HG03460 (cell line): ENCODE results near the gene TMEM38A.
A peak's percentile ranks its signal among the peaks of the same experiment; 100 is the strongest.
"Not testable (repeated sequence)": the region's sequence is repeated elsewhere in the genome, so short reads cannot be mapped to it uniquely, and the experiment has no call there.

ENCODE experiments used
- ATAC-seq: cut with Tn5 transposase; IDR thresholded peaks from one replicate; pipeline ENCODE4 v1.9.1; 2021; ENCODE audit not compliant: unreplicated experiment

TMEM38A gene

DNA sequence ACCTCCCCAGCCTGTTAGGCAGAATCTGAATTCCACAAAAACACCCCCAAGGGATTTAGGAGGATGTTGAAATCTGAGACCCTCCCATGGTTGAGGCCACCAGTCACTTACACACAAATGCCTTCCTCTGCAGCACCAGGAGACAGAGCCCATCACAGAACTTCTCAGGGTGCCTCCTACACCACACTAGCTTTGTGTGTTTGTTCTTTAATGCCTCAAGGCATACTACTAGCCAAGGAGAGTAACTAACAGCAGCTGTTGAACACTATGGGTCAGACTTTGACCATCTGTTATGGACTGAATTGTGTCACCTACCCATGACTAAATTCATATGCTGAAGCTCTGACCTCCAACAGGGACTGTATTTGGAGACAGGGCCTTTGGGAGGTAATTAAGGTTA, 23.4 kb upstream of the TMEM38A start:
- ATAC-seq, result no peak

DNA sequence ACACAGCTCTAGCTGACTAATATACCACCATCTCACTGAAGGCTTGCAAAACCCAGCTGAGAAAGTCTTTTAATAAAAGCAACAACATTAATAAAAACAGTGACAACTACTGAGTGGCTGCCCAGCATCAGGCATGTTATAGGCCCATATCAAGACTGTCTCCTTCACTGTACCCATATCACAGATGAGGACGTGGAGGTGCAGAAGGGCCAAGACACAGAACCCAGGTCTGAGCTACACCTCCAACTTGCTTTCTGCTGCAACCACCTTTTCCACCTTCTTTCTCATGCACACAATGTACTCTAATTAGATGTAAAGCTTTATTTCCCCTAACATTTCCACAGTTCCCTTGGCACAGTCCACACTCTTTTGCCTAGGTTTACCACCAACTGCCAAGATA, 22.3 kb upstream of the TMEM38A start:
- no peak for ATAC-seq

DNA sequence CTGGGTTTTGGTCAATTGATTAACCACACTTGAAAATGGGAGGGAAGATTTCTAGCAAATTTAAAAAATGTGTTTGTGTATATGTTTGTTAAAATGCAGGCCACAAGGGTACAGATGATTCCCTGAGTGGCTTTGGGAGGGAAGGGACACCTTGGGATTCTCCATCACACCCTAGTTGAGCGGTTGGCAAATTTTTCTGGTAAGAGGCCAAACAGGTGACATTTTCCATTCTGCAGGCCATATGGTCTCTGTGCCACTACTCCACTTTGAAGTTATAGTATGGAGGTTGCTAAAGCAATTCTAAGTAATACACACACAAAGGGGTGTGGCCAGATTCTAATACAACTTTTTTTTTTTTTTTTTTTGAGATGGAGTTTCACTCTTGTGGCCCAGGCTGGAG, 20.0 kb upstream of the TMEM38A start:
- ATAC-seq, result no peak

DNA sequence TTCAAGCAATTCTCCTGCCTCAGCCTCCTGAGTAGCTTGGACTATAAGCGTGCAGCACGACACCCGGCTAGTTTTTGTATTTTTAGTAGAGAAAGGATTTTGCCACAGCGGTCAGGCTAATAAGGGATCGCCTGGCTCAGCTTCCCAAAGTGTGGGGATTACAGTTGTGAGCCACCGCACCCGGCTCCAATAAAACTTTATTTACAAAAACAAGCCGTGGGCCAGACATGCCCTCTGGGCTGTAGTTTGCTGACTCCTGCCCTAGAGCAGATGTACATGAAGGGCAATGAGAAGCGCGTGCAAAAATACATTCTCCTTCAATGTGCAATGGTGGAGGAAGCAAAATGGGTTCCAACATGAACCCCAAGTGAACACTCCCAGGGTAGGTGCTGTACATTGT, 19.2 kb upstream of the TMEM38A start:
- ATAC-seq, result no peak

DNA sequence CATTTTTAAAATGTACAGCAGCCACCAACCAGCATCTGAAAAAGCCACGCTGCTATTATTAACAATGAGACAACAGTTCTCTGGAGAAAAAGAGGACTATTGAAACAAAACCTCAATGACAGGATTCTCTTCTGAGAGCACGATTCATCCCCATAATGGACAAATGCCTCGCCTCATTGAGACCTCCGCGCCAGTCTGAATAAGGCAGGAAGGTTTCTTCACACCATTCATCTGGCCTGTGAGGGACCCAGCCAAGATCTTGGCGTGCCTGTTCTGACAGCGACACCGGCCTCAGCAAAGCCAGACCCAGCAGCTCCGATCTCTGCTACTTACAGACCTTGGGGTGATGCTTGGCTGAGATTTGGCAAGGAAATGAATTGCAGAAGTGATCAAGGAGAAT, 15.8 kb upstream of the TMEM38A start:
- no peak for ATAC-seq

DNA sequence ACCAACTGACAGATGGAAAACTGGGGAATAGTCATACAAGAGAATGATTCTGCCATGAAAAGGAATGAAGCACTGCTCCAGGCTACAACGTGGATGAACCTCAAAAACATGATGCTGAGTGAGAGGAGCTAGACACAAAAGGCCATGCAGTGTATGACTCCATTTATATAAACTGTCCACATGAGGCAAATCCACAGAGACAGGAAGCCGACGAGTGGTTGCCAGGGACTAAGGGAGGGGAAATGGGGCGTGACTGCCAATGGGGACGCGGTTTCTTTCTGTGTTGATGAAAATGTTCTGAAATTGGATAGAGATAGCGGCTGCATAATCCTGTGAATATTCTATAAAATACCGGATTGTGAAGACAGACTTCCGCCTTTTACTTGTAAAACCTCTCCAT, 11.2 kb upstream of the TMEM38A start:
- ATAC-seq, result no peak

DNA sequence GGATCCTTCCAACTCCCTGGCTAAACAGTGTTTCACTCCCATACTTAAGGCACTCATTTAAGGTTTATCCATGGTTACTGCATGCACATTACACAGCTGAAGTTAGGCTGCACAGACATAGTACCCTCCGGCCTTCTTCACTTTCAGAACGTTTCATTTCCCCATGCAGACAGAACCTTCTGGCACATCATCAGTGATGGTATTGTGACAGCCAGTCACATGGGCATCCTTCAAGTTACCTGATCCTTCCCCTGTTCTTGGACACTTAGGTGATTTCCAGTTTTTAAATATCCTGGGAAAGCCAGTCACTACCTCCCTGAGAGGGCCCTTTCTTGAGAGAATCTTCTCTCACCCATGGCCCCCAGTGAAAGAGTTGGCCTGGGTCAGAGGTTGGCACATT, 10.1 kb upstream of the TMEM38A start:
- ATAC-seq, result no peak

DNA sequence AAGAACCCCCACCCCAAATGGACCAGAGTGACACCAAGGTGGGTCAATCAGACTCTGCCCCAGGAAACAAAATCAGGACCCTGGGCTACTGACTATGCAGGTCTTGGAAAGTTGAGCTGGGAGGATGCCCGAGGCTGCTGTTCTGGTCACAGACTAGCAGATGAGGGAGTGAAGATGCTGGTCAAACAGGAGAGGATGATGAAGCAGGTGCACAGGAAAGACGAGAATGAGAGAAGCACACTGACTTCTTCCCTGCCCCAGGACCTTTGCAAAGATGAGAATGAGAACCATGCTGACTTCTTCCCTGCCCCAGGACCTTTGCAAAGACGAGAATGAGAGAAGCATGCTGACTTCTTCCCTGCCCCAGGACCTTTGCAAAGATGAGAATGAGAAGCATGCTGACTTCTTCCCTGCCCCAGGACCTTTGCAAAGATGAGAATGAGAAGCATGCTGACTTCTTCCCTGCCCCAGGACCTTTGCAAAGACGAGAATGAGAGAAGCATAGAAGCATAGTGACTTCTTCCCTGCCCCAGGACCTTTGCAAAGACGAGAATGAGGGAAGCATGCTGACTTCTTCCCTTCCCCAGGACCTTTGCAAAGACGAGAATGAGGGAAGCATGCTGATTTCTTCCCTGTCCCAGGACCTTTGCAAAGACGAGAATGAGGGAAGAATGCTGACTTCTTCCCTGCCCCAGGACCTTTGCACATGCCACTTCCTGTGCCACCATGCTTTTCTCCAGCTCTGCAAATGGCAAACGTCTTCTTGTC, 9.3 kb upstream of the TMEM38A start:
- ATAC-seq, result not testable (repeated sequence)

DNA sequence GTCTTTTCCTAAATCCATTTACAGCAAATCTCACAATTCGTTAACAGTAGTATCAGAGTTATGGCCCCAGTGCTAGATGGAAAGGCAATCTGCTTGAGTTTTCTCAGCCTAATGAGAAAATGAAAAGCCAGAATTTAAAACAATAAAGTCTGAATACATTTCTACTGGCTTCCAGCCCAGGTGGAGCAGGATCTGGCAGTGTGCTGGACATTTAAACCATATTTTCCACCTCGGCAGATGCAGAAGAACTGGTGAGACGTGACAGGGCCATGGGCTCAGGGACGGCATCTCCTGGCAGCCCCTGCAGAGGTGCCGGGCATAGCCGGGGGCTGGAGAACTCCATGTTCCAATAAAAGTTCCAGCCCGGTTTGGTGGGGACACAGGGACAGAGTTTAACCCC, 8.1 kb upstream of the TMEM38A start:
- no peak for ATAC-seq

DNA sequence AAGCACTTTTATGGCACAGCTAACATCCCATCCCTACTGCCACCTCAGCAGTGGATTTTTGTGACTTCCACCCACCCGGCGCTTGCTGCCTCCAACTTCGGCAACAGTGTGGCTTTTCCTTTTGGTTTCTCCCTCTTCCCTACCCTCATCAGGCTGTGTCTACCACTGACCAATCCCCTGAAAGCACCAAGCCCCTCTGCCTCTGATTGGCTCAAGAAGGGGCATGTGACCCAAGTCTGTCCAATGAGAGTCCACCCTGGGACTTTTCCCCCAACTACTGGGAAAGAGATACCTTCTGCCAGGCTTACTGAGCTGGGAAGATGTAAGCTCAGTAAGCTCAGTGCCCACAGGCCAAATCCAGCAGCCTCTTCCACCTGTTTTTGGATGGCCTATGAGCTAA, 6.8 kb upstream of the TMEM38A start:
- no peak for ATAC-seq

DNA sequence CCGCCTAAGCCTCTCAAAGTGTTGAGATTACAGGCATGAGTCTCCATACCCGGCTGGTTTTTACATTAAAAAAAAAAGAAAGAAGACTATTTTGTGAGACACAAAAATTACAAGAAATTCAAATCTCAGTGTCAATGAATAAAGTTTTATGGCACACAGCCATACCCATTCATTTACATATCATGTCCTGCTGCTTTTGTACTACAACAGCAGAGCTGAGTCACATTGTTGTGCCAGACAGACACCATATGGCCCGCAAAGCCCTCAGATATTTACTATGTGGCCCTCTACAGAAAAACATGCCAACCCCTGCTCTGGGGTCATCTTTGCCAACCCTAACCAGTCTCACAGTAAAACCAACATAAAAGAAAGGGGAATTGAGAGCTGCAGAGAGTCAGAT, 6.3 kb upstream of the TMEM38A start:
- no peak for ATAC-seq

DNA sequence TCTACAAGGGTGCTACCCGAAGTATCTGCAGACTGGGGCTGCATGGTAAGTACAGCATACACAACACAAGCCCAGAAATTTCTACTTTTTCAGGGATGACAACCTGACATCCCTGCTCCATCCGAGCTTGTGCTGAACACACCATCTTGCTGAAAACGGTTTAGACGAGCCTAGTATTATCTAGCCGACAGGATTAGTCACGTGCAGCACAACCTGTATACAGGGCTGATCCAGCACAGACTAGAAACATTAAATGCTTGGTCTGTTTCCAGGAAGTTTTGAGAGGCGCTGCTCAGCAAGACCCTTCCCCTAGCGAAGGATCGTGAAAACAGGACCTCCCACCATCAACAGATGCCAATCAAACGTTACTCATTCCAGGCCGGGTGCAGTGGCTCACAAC, 5.2 kb upstream of the TMEM38A start:
- no peak for ATAC-seq

DNA sequence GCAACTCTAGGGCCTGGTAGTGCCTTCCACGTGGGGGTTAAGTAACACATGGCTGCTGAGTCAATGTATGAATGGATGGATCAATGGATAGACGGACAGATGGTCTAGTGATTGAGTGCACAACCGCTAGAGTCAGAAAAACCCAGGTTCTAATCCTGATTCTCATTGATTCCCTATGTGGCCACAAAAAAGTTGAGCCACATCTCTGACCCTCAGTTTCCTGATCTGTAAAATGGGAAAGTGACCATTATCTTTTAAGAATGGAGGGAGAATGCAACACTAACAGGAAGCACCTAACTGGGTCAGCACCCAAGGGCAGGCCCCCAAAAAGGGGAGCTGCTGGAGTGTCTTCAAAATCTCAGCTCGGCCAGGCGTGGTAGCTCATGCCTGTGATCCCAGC, 3.6 kb upstream of the TMEM38A start:
- ATAC-seq, result no peak

DNA sequence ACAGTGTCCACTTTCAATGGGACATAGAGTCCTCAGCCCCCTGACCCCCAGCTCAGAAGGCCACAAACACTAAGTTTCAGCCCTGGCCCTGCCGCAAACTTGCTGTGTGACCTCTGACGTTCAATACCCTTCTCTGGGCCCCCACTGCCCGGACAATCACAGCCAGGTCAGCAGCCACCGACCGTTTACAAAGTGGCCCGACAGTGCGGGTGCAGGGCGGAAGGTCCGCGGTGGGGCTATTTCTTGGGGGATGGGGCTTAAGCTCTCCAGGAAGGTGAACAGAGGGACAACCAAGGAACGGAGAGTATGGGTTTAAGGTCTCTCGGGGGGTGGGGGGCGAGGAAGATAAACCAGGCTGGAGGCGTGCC, 1.5 kb upstream of the TMEM38A start:
- no peak for ATAC-seq

DNA sequence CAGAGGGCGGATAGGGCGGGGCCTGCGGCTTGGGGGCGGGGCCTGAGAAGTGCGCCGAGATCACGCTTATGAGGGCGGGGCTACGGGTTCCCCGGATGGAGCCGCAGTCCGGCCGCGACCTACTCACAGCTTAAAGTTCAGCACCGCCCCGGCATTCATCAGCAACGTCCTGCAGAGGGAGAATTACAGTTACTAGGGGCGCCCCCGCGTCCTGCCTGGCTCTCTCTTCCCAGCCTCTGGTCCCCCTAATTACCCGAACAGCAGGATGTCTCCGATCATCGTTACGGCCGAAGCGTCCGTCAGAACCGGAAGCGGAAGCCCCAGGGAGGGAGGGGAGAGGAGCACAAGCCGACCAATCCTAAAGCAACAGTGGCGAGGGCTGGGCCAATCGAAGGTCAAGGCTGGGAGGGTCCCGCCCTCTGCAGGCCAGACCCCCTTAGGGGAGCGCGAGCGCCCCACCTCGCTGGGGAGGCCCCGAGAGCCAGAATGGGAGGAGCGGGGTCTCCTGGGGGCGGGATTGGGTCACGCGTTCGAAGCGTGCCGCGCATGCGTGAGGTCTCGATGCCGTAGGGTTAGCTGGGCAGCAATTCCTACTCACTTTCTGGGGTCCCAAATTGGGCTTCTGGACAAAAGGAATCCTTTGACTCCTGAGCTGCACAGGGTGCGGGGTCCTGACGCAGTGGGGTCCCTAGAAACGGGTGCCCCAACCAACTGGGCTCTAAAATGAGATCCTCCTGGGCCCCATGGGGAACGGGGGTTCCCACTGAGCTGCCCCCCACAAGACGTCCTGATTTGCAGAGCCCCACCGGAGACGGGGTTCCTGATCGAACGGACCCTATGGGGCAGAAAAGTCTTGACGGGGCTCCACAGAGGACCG, 869 bp upstream of the TMEM38A start, which contains the start of gene SMIM7:
Gene SMIM7 (minus strand): TSS at position 313 of the 877 bp plus-strand sequence. CDS start 34 bp downstream, at position 279.
- ATAC-seq, result peak; percentile 85

DNA sequence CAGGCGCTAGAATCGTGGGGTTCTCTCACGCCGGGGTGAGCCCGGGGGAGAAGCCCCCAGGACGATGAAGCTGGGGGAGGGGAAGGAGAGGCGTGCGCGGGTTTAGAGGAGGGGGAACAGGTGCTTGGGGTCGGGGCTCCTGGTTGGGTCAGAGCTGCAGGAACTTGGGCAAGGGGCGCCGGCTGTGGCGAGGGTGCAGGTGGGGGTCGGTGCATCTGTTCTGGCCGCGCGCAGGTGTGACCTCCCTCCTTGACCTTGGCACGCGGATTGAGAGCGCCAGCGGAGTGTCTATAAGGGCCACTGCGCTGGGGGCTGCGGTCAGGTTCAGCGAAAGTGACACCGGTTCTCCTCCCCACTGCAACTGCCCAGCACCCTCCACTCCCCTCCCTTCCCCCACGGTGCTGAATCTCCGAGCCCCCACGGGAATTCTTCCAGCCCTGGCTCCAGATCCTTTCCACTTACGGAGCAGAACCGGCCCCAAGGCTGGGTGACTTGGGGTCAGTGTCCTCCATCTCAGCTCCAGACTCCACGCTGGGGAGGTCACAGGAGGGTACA, 618 bp downstream of the TMEM38A start:
- ATAC-seq, result no peak

DNA sequence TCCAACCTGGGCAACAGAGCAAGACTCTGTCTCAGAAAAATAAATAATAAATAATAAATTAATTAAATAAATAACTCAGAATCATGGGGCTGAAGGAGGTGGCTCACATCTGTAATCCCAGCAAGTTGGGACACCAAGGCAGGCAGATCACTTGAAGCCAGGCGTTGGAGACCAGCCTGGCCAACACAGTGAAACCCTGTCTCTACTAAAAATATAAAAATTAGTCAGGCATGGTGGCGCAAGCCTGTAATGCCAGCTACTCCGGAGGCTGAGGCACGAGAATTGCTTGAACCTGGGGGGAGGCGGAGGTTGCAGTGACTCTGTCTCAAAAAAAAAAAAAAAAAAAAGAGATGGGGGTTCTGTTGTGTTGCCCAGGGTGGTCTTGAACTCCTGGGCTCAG, 7.2 kb downstream of the TMEM38A start:
- no peak for ATAC-seq

DNA sequence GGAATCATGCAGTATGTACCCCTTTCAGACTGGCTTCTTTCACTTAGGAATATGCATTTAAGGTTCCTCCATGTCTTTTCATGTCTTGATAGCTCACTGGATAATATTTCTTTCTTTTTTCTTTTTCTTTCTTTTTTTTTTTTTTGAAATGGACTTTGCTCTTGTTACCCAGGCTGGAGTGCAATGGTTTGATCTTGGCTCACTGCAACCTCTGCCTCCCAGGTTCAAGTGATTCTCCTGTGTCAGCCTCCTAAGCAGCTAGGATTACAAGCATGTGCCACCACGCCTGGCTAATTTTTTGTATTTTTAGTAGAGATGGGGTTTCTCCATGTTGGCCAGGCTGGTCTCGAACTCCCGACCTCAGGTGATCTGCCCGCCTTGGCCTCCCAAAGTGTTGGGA, 7.8 kb downstream of the TMEM38A start:
- not testable (repeated sequence) for ATAC-seq

DNA sequence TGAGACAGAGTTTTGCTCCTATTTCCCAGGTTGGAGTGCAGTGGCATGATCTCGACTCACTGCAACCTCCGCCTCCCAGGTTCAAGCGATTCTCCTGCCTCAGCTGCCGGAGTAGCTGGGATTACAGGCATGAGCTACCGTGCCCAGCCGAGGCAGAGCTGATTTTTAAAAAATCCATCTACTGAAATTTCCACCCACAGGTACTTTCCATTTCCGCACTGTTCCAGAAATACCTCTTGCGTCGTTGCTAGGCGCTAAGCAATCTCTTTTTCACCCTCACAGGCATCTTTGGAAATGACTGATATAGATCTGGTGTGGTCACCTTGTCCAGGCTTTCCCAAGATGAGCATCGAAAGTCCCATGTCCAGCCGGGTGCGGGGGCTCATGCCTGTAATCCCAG, 9.4 kb downstream of the TMEM38A start:
- ATAC-seq, result no peak

DNA sequence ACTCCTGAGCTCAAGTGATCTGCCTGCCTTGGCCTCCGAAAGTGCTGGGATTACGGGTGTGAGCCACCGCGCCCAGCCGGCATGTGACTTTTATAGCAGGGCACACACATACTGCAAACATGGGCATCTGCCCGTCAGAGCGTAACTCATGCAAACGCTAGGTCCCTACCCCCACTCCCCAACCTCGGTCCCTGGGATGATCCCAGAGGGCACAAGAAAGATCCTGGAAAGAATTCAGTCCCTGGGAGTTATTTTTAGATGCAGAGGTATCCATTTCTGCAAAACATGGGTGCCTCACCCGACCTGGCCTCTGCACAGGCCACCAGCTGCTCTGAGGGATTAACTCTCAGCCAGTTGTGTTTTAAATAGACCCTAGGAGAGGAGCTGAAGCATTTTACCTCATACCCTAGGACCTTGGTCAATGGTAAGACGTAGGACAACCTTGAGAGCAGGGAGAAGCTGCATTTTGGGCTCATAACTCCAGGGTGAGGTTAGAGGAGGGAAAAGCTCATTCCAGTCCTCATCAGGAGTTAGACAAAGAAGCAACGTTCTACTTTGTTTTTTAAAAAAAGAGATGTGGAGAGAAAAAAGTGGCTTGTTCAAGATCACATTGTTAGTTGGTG, 10.8 kb downstream of the TMEM38A start:
- ATAC-seq, result no peak

DNA sequence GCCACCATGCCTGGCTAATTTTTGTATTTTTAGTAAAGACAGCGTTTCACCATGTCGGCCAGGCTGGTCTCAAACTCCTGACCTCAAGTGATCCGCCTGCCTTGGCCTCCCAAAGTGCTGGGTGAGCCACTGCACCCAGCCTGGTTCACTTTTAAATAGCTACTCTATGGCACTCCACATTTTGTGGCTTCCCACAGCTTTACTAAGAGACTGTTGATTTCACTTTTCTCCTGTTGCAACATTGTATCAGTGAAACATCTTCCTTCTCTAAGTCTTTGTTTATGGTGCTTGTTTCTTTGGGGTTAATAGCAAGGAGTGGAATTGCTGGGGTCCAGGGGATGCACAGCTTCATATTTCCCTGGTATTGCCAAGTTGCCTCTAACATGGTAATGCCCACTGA, 12.3 kb downstream of the TMEM38A start:
- ATAC-seq, result no peak

DNA sequence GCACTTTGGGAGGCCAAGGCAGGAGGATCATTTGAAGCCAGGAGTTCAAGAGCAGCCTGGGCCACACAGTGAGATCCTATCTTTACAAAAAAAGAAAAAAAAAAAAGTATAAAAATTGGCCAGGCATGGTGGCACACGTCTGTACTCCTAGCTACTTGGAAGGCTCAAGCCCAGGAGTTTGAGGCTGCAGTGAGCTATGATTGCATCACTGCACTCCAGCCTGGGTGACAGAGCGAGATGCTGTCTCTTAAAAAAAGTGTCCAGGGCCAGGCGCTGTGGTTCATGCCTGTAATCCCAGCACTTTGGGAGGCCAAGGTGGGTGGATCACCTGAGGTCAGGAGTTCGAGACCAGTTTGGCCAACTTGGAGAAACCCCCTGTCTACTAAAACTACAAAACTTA, 12.9 kb downstream of the TMEM38A start:
- not testable (repeated sequence) for ATAC-seq
